Measurements from ENCODE around the gene CYBA.

The CYBA gene

GRCh38 chr16:88630433-88630832 lies 20.4 kb downstream of the CYBA start:
- no CpG with 5 or more reads among the region's 12 CpGs for WGBS (ENCODE audit: insufficient coverage, insufficient read length)
- no peak overlapping the region for H3K27ac ChIP-seq (ENCODE audit: low read length)
- H3K27me3 ChIP-seq (ENCODE audit: control insufficient read depth, insufficient read depth, low read length): no peaks in the 10 kb centered on the region
- no peak for DNase-seq (ENCODE audit: low read depth, low spot score)
- H3K36me3 ChIP-seq (ENCODE audit: control insufficient read depth, insufficient read depth, low read length): peaks cover 13% of the 10 kb centered on the region; the same call in 1 of the 2 replicates
- no peak overlapping the region for H3K4me3 ChIP-seq (ENCODE audit: low read length)
- H3K9me3 ChIP-seq (ENCODE audit: control insufficient read depth, insufficient read depth, low read length): no peaks in the 10 kb centered on the region
- H3K4me1 ChIP-seq (ENCODE audit: control insufficient read depth, insufficient read depth, low read length): 0 out of 2 replicates have a peak, but pooled peaks cover 2% of the 10 kb centered on the region

GRCh38 chr16:88629835-88630234 lies 21.0 kb downstream of the CYBA start:
- peaks cover 16% of the 10 kb centered on the region; the same call in 1 of the 2 replicates for H3K36me3 ChIP-seq (ENCODE audit: control insufficient read depth, insufficient read depth, low read length)
- H3K9me3 ChIP-seq (ENCODE audit: control insufficient read depth, insufficient read depth, low read length): no peaks in the 10 kb centered on the region
- no CpG with 5 or more reads among the region's 9 CpGs for WGBS (ENCODE audit: insufficient coverage, insufficient read length)
- no peak overlapping the region for H3K27ac ChIP-seq (ENCODE audit: low read length)
- no peaks in the 10 kb centered on the region for H3K27me3 ChIP-seq (ENCODE audit: control insufficient read depth, insufficient read depth, low read length)
- DNase-seq (ENCODE audit: low read depth, low spot score): no peak
- H3K4me3 ChIP-seq (ENCODE audit: low read length): no peak overlapping the region
- no peaks in the 10 kb centered on the region for H3K4me1 ChIP-seq (ENCODE audit: control insufficient read depth, insufficient read depth, low read length)

- WGBS (ENCODE audit: insufficient coverage, insufficient read length): no CpG with 5 or more reads among the region's 12 CpGs
- DNase-seq (ENCODE audit: low read depth, low spot score): peak; percentile 79
- Histone ChIP-seq H3K27ac (ENCODE audit: low read length) (no peak overlapping the region), H3K4me3 (ENCODE audit: low read length) (no peak overlapping the region), H3K36me3 (ENCODE audit: control insufficient read depth, insufficient read depth, low read length) (peaks cover 22% of the 10 kb centered on the region), H3K27me3 (ENCODE audit: control insufficient read depth, insufficient read depth, low read length) (no peaks in the 10 kb centered on the region), H3K4me1 (ENCODE audit: control insufficient read depth, insufficient read depth, low read length) (no peaks in the 10 kb centered on the region), H3K9me3 (ENCODE audit: control insufficient read depth, insufficient read depth, low read length) (no peaks in the 10 kb centered on the region)
Observed at GRCh38 chr16:88628512-88628974, 22.3 kb downstream of the CYBA start.

- Histone ChIP-seq H3K36me3 (ENCODE audit: control insufficient read depth, insufficient read depth, low read length) (peaks cover 30% of the 10 kb centered on the region), H3K9me3 (ENCODE audit: control insufficient read depth, insufficient read depth, low read length) (no peaks in the 10 kb centered on the region), H3K4me3 (ENCODE audit: low read length) (no peak overlapping the region), H3K27ac (ENCODE audit: low read length) (no peak overlapping the region), H3K4me1 (ENCODE audit: control insufficient read depth, insufficient read depth, low read length) (no peaks in the 10 kb centered on the region), H3K27me3 (ENCODE audit: control insufficient read depth, insufficient read depth, low read length) (no peaks in the 10 kb centered on the region)
- WGBS (ENCODE audit: insufficient coverage, insufficient read length): no CpG with 5 or more reads among the region's 27 CpGs
- DNase-seq (ENCODE audit: low read depth, low spot score): no peak
Observed at GRCh38 chr16:88627531-88628411, 23.1 kb downstream of the CYBA start.

- no peaks in the 10 kb centered on the region for H3K9me3 ChIP-seq (ENCODE audit: control insufficient read depth, insufficient read depth, low read length)
- H3K36me3 ChIP-seq (ENCODE audit: control insufficient read depth, insufficient read depth, low read length): peaks cover 33% of the 10 kb centered on the region
Observed at GRCh38 chr16:88626646-88627045, 24.2 kb downstream of the CYBA start.

GRCh38 chr16:88624977-88625576 lies 25.8 kb downstream of the CYBA start:
- peaks cover 26% of the 10 kb centered on the region for H3K36me3 ChIP-seq (ENCODE audit: control insufficient read depth, insufficient read depth, low read length)
- no peak overlapping the region for H3K27ac ChIP-seq (ENCODE audit: low read length)
- DNase-seq (ENCODE audit: low read depth, low spot score): no peak
- no peaks in the 10 kb centered on the region for H3K27me3 ChIP-seq (ENCODE audit: control insufficient read depth, insufficient read depth, low read length)
- no peak overlapping the region for H3K4me3 ChIP-seq (ENCODE audit: low read length)
- H3K9me3 ChIP-seq (ENCODE audit: control insufficient read depth, insufficient read depth, low read length): no peaks in the 10 kb centered on the region
- no peaks in the 10 kb centered on the region for H3K4me1 ChIP-seq (ENCODE audit: control insufficient read depth, insufficient read depth, low read length)
- WGBS (ENCODE audit: insufficient coverage, insufficient read length): no CpG with 5 or more reads among the region's 17 CpGs

More at GRCh38 chr16:88626646-88627045, 24.2 kb downstream of the CYBA start:
- H3K27ac ChIP-seq (ENCODE audit: low read length): no peak overlapping the region
- no peak overlapping the region for H3K4me3 ChIP-seq (ENCODE audit: low read length)
- no peaks in the 10 kb centered on the region for H3K4me1 ChIP-seq (ENCODE audit: control insufficient read depth, insufficient read depth, low read length)
- WGBS (ENCODE audit: insufficient coverage, insufficient read length): no CpG with 5 or more reads among the region's 9 CpGs
- no peak for DNase-seq (ENCODE audit: low read depth, low spot score)
- H3K27me3 ChIP-seq (ENCODE audit: control insufficient read depth, insufficient read depth, low read length): no peaks in the 10 kb centered on the region

- Histone ChIP-seq H3K9me3 (ENCODE audit: control insufficient read depth, insufficient read depth, low read length) (no peaks in the 10 kb centered on the region), H3K27me3 (ENCODE audit: control insufficient read depth, insufficient read depth, low read length) (no peaks in the 10 kb centered on the region), H3K36me3 (ENCODE audit: control insufficient read depth, insufficient read depth, low read length) (peaks cover 26% of the 10 kb centered on the region), H3K4me3 (ENCODE audit: low read length) (no peak overlapping the region), H3K27ac (ENCODE audit: low read length) (no peak overlapping the region), H3K4me1 (ENCODE audit: control insufficient read depth, insufficient read depth, low read length) (no peaks in the 10 kb centered on the region)
- DNase-seq (ENCODE audit: low read depth, low spot score): no peak
- no CpG with 5 or more reads among the region's 18 CpGs for WGBS (ENCODE audit: insufficient coverage, insufficient read length)
Observed at GRCh38 chr16:88624481-88624880, 26.4 kb downstream of the CYBA start.

GRCh38 chr16:88623858-88624257 lies 27.0 kb downstream of the CYBA start:
- DNase-seq (ENCODE audit: low read depth, low spot score): no peak
- no CpG with 5 or more reads among the region's 13 CpGs for WGBS (ENCODE audit: insufficient coverage, insufficient read length)
- Histone ChIP-seq H3K27ac (ENCODE audit: low read length) (no peak overlapping the region), H3K9me3 (ENCODE audit: control insufficient read depth, insufficient read depth, low read length) (no peaks in the 10 kb centered on the region), H3K27me3 (ENCODE audit: control insufficient read depth, insufficient read depth, low read length) (no peaks in the 10 kb centered on the region), H3K4me1 (ENCODE audit: control insufficient read depth, insufficient read depth, low read length) (no peaks in the 10 kb centered on the region), H3K36me3 (ENCODE audit: control insufficient read depth, insufficient read depth, low read length) (peaks cover 26% of the 10 kb centered on the region), H3K4me3 (ENCODE audit: low read length) (no peak overlapping the region)

- Histone ChIP-seq H3K4me3 (ENCODE audit: low read length) (no peak overlapping the region), H3K4me1 (ENCODE audit: control insufficient read depth, insufficient read depth, low read length) (no peaks in the 10 kb centered on the region), H3K27ac (ENCODE audit: low read length) (no peak overlapping the region), H3K9me3 (ENCODE audit: control insufficient read depth, insufficient read depth, low read length) (no peaks in the 10 kb centered on the region), H3K27me3 (ENCODE audit: control insufficient read depth, insufficient read depth, low read length) (no peaks in the 10 kb centered on the region), H3K36me3 (ENCODE audit: control insufficient read depth, insufficient read depth, low read length) (peaks cover 28% of the 10 kb centered on the region)
- DNase-seq (ENCODE audit: low read depth, low spot score): no peak
- WGBS (ENCODE audit: insufficient coverage, insufficient read length): no CpG with 5 or more reads among the region's 29 CpGs
Observed at GRCh38 chr16:88622866-88623265, 28.0 kb downstream of the CYBA start.

- Histone ChIP-seq H3K27me3 (ENCODE audit: control insufficient read depth, insufficient read depth, low read length) (no peaks in the 10 kb centered on the region), H3K4me3 (ENCODE audit: low read length) (no peak overlapping the region), H3K27ac (ENCODE audit: low read length) (no peak overlapping the region), H3K9me3 (ENCODE audit: control insufficient read depth, insufficient read depth, low read length) (no peaks in the 10 kb centered on the region), H3K4me1 (ENCODE audit: control insufficient read depth, insufficient read depth, low read length) (0 out of 2 replicates have a peak, but pooled peaks cover under 1% of the 10 kb centered on the region), H3K36me3 (ENCODE audit: control insufficient read depth, insufficient read depth, low read length) (peaks cover 26% of the 10 kb centered on the region)
- WGBS (ENCODE audit: insufficient coverage, insufficient read length): no CpG with 5 or more reads among the region's 19 CpGs
- no peak for DNase-seq (ENCODE audit: low read depth, low spot score)
Observed at GRCh38 chr16:88622125-88622524, 28.7 kb downstream of the CYBA start.
